NOMO-1 treated with DMSO at 0.1 percent for 48 hours (cell line): ENCODE results near the gene TENM4.

Experiments used
- DNase-seq: peaks from one replicate; lab custom pipeline; 2025; ENCODE audit not compliant: unreplicated experiment; lab: John Stamatoyannopoulos, UW

TENM4 gene

GRCh38 chr11:78801161-78801884 is 639.5 kb downstream of the TENM4 start:
- DNase-seq = peak; percentile 25

- DNase-seq = no peak
Measured at GRCh38 chr11:78800756-78801155, 640.1 kb downstream of the TENM4 start.

- no peak for DNase-seq
Measured at GRCh38 chr11:78800096-78800690, 640.6 kb downstream of the TENM4 start.

DNA sequence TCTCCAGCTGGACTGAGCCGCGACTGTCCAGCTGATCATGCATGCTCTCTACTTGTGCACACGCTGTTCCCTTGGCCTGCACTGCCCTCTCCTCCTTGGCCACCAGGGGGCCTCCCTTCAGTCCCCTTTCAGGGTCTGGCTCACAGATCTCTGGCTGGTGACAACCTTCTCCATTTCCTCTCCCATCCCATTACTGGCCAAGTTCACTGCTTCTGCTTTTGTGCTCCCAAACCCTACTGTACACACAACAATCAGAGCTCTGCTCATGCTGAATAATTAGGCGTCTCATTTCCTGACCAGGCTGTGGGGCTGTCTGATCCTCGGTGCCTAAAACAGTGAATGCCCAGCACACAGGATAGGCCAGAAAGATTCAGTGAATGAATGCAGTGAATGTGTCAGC is 642.2 kb downstream of the TENM4 start:
- DNase-seq = peak; percentile 93

GRCh38 chr11:78797559-78797958 is 643.3 kb downstream of the TENM4 start:
- no peak for DNase-seq

DNA sequence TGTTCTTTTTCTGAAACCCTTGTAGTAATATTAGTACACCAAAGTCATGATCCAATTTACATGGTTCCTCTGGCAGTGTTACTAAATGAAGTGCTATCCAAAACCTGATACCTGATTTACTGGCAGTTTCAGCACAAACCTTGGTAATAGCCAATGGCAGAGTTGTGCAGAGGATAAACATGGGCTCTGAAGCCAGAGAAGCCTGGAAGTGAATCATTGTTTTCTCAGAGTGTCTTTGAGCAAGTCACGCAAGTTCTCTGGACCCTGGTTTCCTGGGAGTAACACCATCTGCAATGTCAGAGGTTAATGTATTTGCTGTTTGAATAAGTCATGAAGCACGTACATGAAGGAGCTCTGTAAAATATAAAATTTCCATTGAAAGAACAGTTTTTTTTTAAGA is 643.9 kb downstream of the TENM4 start:
- DNase-seq = no peak

DNA sequence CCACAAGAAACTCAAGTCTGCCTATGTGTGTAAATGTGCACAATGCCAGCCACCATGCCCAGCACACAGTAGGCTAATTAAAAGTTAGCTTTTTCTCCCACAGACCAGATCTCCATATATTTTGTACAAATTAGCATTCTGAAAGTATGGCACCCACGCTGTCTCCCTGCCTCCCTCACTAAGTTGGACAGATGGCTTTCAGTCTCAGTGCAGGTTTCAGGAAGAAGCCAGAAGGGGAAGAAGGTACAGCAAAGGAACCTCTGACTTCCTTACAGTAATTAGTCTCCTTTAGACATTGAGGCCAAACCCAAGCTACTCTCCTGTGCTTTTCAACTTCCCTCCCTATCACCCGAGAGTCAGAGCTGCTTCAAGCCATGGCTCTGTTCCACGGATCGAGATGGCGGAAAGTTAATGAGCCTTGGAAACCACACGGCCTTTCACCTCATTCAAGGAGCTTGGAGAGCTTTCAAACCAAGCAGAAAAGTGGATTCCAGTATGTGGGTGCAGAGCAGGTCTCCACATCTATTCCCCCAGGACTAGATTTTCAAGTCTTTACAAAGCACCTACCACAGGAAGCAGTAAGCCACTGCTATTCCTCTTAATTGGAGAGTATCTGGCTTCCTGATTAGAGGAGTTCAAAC is 645.1 kb downstream of the TENM4 start:
- peak; percentile 69 for DNase-seq

- no peak for DNase-seq
Measured at GRCh38 chr11:78791964-78792363, 648.9 kb downstream of the TENM4 start.

GRCh38 chr11:78791254-78791653 is 649.6 kb downstream of the TENM4 start:
- DNase-seq = peak; percentile 19

DNA sequence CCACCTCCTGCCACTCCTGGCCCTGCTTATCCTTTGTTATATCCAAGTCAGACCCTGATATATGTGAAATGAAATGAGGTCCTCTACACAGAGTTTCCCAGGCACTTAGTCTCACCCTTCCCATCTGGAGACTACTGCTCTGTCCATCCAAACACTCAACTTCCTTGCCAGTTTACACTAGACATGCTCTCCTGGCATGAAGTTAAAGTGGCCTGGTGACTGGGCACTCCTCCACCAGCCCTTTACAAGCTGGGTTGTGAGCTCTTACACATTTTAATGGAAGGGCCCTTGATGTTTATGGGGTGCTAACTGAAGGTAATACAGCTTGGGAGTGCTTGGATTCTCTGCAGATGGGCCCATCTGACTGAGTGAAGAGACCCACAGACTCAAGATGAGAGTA is 650.0 kb downstream of the TENM4 start:
- no peak for DNase-seq

- no peak for DNase-seq
Measured at GRCh38 chr11:78789375-78789774, 651.5 kb downstream of the TENM4 start.

GRCh38 chr11:78788533-78788932 is 652.3 kb downstream of the TENM4 start:
- no peak for DNase-seq

DNA sequence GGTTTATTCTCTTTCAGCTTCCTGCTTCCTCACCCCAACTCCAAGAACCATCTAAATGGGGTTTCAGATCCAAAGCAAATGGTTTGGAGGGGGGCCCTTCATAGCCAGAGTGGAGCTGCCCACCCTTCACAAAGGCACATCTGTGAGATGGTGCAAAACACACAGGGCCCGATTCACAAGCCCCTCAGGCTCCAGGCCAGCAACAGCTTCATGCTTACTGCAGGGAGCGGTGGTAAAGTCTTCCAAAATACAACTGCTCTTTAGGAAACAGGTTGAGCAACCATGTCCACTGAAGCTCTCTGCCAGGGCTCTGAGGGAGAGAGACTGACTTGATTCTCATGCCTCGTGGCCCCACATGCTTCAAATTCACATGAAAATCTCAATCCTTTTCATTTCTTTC is 653.1 kb downstream of the TENM4 start:
- DNase-seq = no peak

- DNase-seq = no peak
Measured at GRCh38 chr11:78786746-78787145, 654.1 kb downstream of the TENM4 start.

DNA sequence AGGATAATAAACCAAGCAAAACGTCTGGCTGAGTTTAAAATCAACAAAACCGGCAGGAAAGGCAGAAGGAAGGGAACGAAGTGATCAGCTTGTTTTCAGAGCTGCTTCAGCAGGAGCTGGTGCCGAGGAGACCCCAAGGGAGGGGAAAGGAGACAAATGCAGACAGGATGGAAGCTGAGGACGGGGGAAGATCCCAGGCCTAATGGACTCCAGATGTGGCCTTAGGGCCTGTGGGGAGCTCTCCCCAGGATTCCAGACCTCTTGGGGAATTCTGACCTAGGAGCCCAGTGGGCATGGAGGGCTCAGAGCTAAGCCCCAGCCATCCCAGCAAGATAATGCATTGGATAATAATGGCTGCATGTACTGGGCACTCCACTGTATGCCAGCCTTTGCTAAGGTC is 654.7 kb downstream of the TENM4 start:
- DNase-seq = no peak

- DNase-seq = no peak
Measured at GRCh38 chr11:78784321-78785061, 656.3 kb downstream of the TENM4 start.

DNA sequence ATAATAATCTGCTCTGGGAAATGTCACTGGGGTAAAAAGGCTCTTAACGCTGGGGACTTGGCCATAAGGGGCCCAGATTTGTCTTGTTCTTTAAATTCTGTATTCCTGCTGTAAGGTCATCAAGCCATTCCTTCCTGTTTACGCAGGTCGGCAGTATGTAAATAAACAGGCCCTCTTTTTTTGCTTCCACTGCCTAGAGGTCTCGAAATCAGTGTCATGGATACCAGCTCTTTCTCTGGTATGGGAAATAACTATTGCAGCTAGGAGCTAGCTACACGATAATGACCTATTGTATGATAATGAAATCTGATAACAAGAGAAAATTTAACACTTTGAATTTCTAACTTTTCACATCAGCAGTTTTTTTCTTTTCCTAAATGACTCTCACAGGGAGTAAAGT is 657.0 kb downstream of the TENM4 start:
- DNase-seq = no peak

DNA sequence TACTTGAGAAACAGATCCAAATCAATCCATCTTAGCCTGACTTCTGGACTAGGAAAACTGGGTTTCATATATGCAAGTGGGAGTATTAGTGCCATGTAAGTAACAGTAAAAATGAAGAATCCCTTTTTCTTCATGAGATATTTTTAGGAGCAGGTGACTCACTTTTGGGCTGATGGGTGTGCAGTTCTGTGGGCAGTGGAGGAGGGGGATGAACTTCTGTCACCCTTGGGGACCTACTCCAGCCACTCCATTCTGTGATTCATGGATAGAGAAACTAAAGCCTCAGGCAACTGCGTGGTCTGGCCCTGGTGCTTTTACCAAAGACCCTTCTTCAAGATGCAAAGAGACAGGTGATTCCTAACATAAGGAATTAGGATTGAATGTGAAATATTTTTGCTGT is 657.5 kb downstream of the TENM4 start:
- DNase-seq = no peak

GRCh38 chr11:78782725-78783124 is 658.1 kb downstream of the TENM4 start:
- DNase-seq = no peak

- no peak for DNase-seq
Measured at GRCh38 chr11:78780889-78781288, 659.9 kb downstream of the TENM4 start.

GRCh38 chr11:78773492-78773891 is 667.3 kb downstream of the TENM4 start:
- no peak for DNase-seq

- no peak for DNase-seq
Measured at GRCh38 chr11:78773077-78773476, 667.8 kb downstream of the TENM4 start.
